RKO (cell line): Measurements from ENCODE around the gene TAF1.
"Not testable (repeated sequence)": the region's sequence is repeated elsewhere in the genome, so short reads cannot be mapped to it uniquely, and the experiment has no call there.

Experiments used
- DNase-seq: peaks from one replicate; pipeline ENCODE4 v3.0.0-alpha.2; 2016; ENCODE audit warnings: low spot score

TAF1 gene

GRCh38 chrX:71432733-71433132 lies 66.6 kb downstream of the TAF1 start:
- DNase-seq = no peak

- no peak for DNase-seq
Measured at GRCh38 chrX:71438750-71439149, 72.6 kb downstream of the TAF1 start.

GRCh38 chrX:71439420-71439819 lies 73.3 kb downstream of the TAF1 start:
- no peak for DNase-seq

- DNase-seq = no peak
Measured at GRCh38 chrX:71439896-71440295, 73.7 kb downstream of the TAF1 start.

GRCh38 chrX:71440401-71440800 lies 74.2 kb downstream of the TAF1 start:
- DNase-seq = no peak

GRCh38 chrX:71441809-71442208 lies 75.7 kb downstream of the TAF1 start:
- DNase-seq = not testable (repeated sequence)

GRCh38 chrX:71450433-71451106 lies 84.4 kb downstream of the TAF1 start:
- DNase-seq = no peak

- DNase-seq = not testable (repeated sequence)
Measured at GRCh38 chrX:71451518-71451917, 85.4 kb downstream of the TAF1 start.

GRCh38 chrX:71453056-71453455 lies 86.9 kb downstream of the TAF1 start:
- no peak for DNase-seq

GRCh38 chrX:71454222-71454621 lies 88.1 kb downstream of the TAF1 start:
- no peak for DNase-seq

GRCh38 chrX:71458866-71459265 lies 92.7 kb downstream of the TAF1 start:
- no peak for DNase-seq

- no peak for DNase-seq
Measured at GRCh38 chrX:71464968-71465367, 98.8 kb downstream of the TAF1 start.

GRCh38 chrX:71466979-71467523 lies 100.9 kb downstream of the TAF1 start:
- DNase-seq = no peak

- no peak for DNase-seq
Measured at GRCh38 chrX:71475785-71476540, 109.8 kb downstream of the TAF1 start.

- no peak for DNase-seq
Measured at GRCh38 chrX:71482228-71482958, 116.2 kb downstream of the TAF1 start.

GRCh38 chrX:71487814-71488213 lies 121.7 kb downstream of the TAF1 start:
- no peak for DNase-seq

- no peak for DNase-seq
Measured at GRCh38 chrX:71489540-71489939, 123.4 kb downstream of the TAF1 start.

- no peak for DNase-seq
Measured at GRCh38 chrX:71492231-71493065, 126.3 kb downstream of the TAF1 start.

GRCh38 chrX:71493111-71493613 lies 127.0 kb downstream of the TAF1 start:
- DNase-seq = no peak

GRCh38 chrX:71495979-71496378 lies 129.8 kb downstream of the TAF1 start:
- DNase-seq = not testable (repeated sequence)

- no peak for DNase-seq
Measured at GRCh38 chrX:71496476-71496875, 130.3 kb downstream of the TAF1 start.

GRCh38 chrX:71502080-71502479 lies 135.9 kb downstream of the TAF1 start:
- not testable (repeated sequence) for DNase-seq
